IMR-90 (cell line): ENCODE measurements around the gene NCKAP5. TPM values are rescaled to one million over a fixed set of nuclear protein-coding genes. Genes with fewer than 3 reads are reported as not detected.
A peak's percentile ranks its signal among the peaks of the same experiment; 100 is the strongest.

Experiments used
- ATAC-seq: fragments of 200-7000 bp; cut with Tn5 transposase; 2 replicates; pipeline ENCODE4 v1.9.1; 2020; ENCODE audit warnings: low read depth, mild to moderate bottlenecking, moderate library complexity
- BruUV-seq: library from RNA; stranded (reverse); fragments of 400-500 nt; replicated peaks from 2 replicates; lab custom pipeline; 2021; lab: Mats Ljungman, UMichigan
- CTCF ChIA-PET: fragments of 300-600 bp; formaldehyde crosslinking; extraction: SDS; loops from one replicate; lab custom pipeline; 2021; ENCODE audit warnings: antibody characterized with exemption; lab: Yijun Ruan, JAX
- POLR2A ChIA-PET: fragments of 300-600 bp; sonication (Branson Sonifier 250); formaldehyde crosslinking; loops from one replicate; lab custom pipeline; 2022; ENCODE audit warnings: antibody characterized with exemption; ENCODE audit not compliant: unreplicated experiment; lab: Charles Lee
- DNase-seq: peaks from one replicate; pipeline ENCODE4 v3.0.0; 2013
- H2AFZ ChIP-seq: replicated peaks from 2 replicates; pipeline ENCODE3; 2013; ENCODE audit warnings: low read length, mild to moderate bottlenecking; ENCODE audit not compliant: poor library complexity
- H2AK5ac ChIP-seq: 2 replicates; pipeline ENCODE4 v1.6.1; 2013; ENCODE audit warnings: low read depth, low read length, inconsistent platforms
- H2AK9ac ChIP-seq: replicated peaks from 2 replicates; pipeline ENCODE3; 2013; ENCODE audit warnings: mild to moderate bottlenecking, low read depth, low read length, moderate library complexity; ENCODE audit not compliant: poor library complexity
- H2BK120ac ChIP-seq: 2 replicates; pipeline ENCODE4 v1.6.1; 2013; ENCODE audit warnings: low read depth, low read length, inconsistent platforms
- H2BK15ac ChIP-seq: 3 replicates; pipeline ENCODE4 v1.6.1; 2013; ENCODE audit warnings: low read depth, low read length, inconsistent platforms
- H2BK20ac ChIP-seq: 2 replicates; pipeline ENCODE4 v1.6.1; 2013; ENCODE audit warnings: low read depth, mild to moderate bottlenecking, inconsistent platforms, low read length, moderate library complexity
- H2BK5ac ChIP-seq: 2 replicates; pipeline ENCODE4 v1.6.1; 2013; ENCODE audit warnings: mild to moderate bottlenecking, low read depth, low read length, inconsistent platforms; ENCODE audit not compliant: poor library complexity, severe bottlenecking
- H3K14ac ChIP-seq: replicated peaks from 2 replicates; pipeline ENCODE4 v1.6.1; 2013; ENCODE audit warnings: low read depth, low read length, inconsistent platforms
- H3K18ac ChIP-seq: 2 replicates; pipeline ENCODE4 v1.6.1; 2013; ENCODE audit warnings: low read depth, low read length, control low read depth
- H3K23ac ChIP-seq: 2 replicates; pipeline ENCODE4 v1.6.1; 2013; ENCODE audit warnings: low read depth, low read length, inconsistent platforms
- H3K27ac ChIP-seq: 2 replicates; pipeline ENCODE4 v1.5.1; 2013; ENCODE audit warnings: mild to moderate bottlenecking, control low read depth, low read length; ENCODE audit not compliant: insufficient read depth
- H3K27me3 ChIP-seq: 2 replicates; pipeline ENCODE4 v1.6.1; 2013; ENCODE audit warnings: low read length; ENCODE audit not compliant: control insufficient read depth, insufficient read depth
- H3K36me3 ChIP-seq: 2 replicates; pipeline ENCODE4 v1.6.1; 2013; ENCODE audit warnings: low read length, mixed read lengths; ENCODE audit not compliant: control insufficient read depth, insufficient read depth
- H3K4ac ChIP-seq: 2 replicates; pipeline ENCODE4 v1.6.1; 2013; ENCODE audit warnings: low read depth, low read length, inconsistent platforms
- H3K4me1 ChIP-seq: 2 replicates; pipeline ENCODE4 v1.6.1; 2013; ENCODE audit warnings: low read length, mixed read lengths; ENCODE audit not compliant: control insufficient read depth, insufficient read depth
- H3K4me2 ChIP-seq: 2 replicates; pipeline ENCODE4 v1.6.1; 2013; ENCODE audit warnings: low read depth, mild to moderate bottlenecking, control low read depth, low read length, moderate library complexity
- H3K4me3 ChIP-seq: 2 replicates; pipeline ENCODE4 v1.5.1; 2013; ENCODE audit warnings: low read depth, mild to moderate bottlenecking, control low read depth, low read length, moderate library complexity; ENCODE audit not compliant: insufficient read depth
- H3K56ac ChIP-seq: 2 replicates; pipeline ENCODE4 v1.6.1; 2013; ENCODE audit warnings: low read length, inconsistent platforms; ENCODE audit not compliant: insufficient read depth; ENCODE audit errors: extremely low read depth
- H3K79me1 ChIP-seq, 2 experiments: 2 replicates each; pipeline ENCODE4 v1.6.1; 2013; ENCODE audit warnings: low read length in 2 of 2, inconsistent platforms in 1 of 2, low read depth in 1 of 2
- H3K9ac ChIP-seq: 2 replicates; pipeline ENCODE4 v1.6.1; 2013; ENCODE audit warnings: low read depth, low read length, control low read depth
- H3K9me1 ChIP-seq: 2 replicates; pipeline ENCODE4 v1.6.1; 2013; ENCODE audit warnings: low read length, inconsistent platforms; ENCODE audit not compliant: insufficient read depth
- H3K9me3 ChIP-seq: 2 replicates; pipeline ENCODE4 v1.6.1; 2013; ENCODE audit warnings: low read length; ENCODE audit not compliant: control insufficient read depth, insufficient read depth
- H4K20me1 ChIP-seq: 2 replicates; pipeline ENCODE4 v1.6.1; 2013; ENCODE audit warnings: low read length, inconsistent platforms; ENCODE audit not compliant: insufficient read depth
- H4K5ac ChIP-seq: 2 replicates; pipeline ENCODE4 v1.6.1; 2013; ENCODE audit warnings: mild to moderate bottlenecking, low read depth, low read length, control low read depth
- H4K8ac ChIP-seq, 2 experiments: 2 replicates each; pipeline ENCODE4 v1.6.1; 2013; ENCODE audit warnings: low read depth in 2 of 2, low read length in 2 of 2, control low read depth in 1 of 2, inconsistent platforms in 1 of 2
- H4K91ac ChIP-seq: 2 replicates; pipeline ENCODE4 v1.6.1; 2013; ENCODE audit warnings: low read depth, low read length, inconsistent platforms; ENCODE audit not compliant: insufficient read depth
- BHLHE40 ChIP-seq: fragments of 150-350 bp; IDR thresholded peaks from 2 replicates; pipeline ENCODE4 v1.6.1; 2016; ENCODE audit warnings: mild to moderate bottlenecking, low read depth, low read length
- CEBPB ChIP-seq: IDR thresholded peaks from 2 replicates; pipeline ENCODE4 v1.6.1; 2012; ENCODE audit warnings: low read depth, low read length, improper control_type of control experiment
- CHD1 ChIP-seq: IDR thresholded peaks from 2 replicates; pipeline ENCODE4 v1.6.1; 2012; ENCODE audit warnings: low read depth, low read length, improper control_type of control experiment
- FOS ChIP-seq: fragments of 150-350 bp; IDR thresholded peaks from 2 replicates; pipeline ENCODE4 v1.6.1; 2016; ENCODE audit warnings: low read depth, low read length
- MAFK ChIP-seq: IDR thresholded peaks from 2 replicates; pipeline ENCODE4 v1.6.1; 2012; ENCODE audit warnings: low read depth, low read length, improper control_type of control experiment
- MAZ ChIP-seq: IDR thresholded peaks from 2 replicates; pipeline ENCODE4 v1.6.1; 2012; ENCODE audit warnings: low read depth, mild to moderate bottlenecking, low read length, improper control_type of control experiment, moderate library complexity, borderline replicate concordance
- MXI1 ChIP-seq: IDR thresholded peaks from 2 replicates; pipeline ENCODE4 v1.6.1; 2012; ENCODE audit warnings: low read depth, mild to moderate bottlenecking, low read length, moderate library complexity, borderline replicate concordance
- NFE2L2 ChIP-seq: fragments of 150-350 bp; IDR thresholded peaks from 2 replicates; pipeline ENCODE4 v1.6.1; 2016; ENCODE audit warnings: low read depth, mild to moderate bottlenecking, low read length
- RCOR1 ChIP-seq: IDR thresholded peaks from 2 replicates; pipeline ENCODE4 v1.6.1; 2012; ENCODE audit warnings: mild to moderate bottlenecking, low read length, improper control_type of control experiment; ENCODE audit not compliant: insufficient replicate concordance
- RFX5 ChIP-seq: IDR thresholded peaks from 2 replicates; pipeline ENCODE4 v1.8.0; 2012; ENCODE audit warnings: low read depth, mild to moderate bottlenecking, low read length, moderate library complexity
- WGBS, 2 experiments: methylation state at CpG; one replicate each; pipeline versions ENCODE4 v1.1.5 to v1.1.7; 2013; ENCODE audit warnings: missing lambda C conversion rate in 2 of 2; ENCODE audit not compliant: insufficient read length in 1 of 2; ENCODE audit errors: extremely low coverage in 2 of 2; 5-methylcytosine and 5-hydroxymethylcytosine counted together
- dilution Hi-C: fragments of 300-500 bp; cut with HindIII; formaldehyde crosslinking; loops from one replicate; pipeline ENCODE4 v1.14.3; 2018; ENCODE audit warnings: low sequenced_read_pairs; ENCODE audit not compliant: unreplicated experiment
- in situ Hi-C: fragments of 300-500 bp; cut with MboI; formaldehyde crosslinking; loops from 3 replicates; pipeline ENCODE4 v1.14.3; 2019; ENCODE audit warnings: low sequenced_read_pairs, inconsistent platforms, mixed read lengths
- intact Hi-C: fragments of 100-400 bp; cut with micrococcal nuclease; formaldehyde crosslinking; loops from 2 replicates; pipeline ENCODE4 v1.10.0; 2022
- polyA plus RNA-seq, 3 experiments: library from polyadenylated mRNA; depleted of rRNA; stranded (reverse); fragments of >200 nt; gene quantifications; 2 replicates each; pipeline ENCODE4 v1.2.3, GENCODE V29; 2012; ENCODE audit warnings: low replicate concordance in 1 of 3
- total RNA-seq: library from RNA; depleted of rRNA; stranded (reverse); fragments of >200 nt; gene quantifications from 2 replicates; pipeline ENCODE4 v1.2.3, GENCODE V29; 2012
- TF ChIP-seq, protein P1 (sequence below): conservative IDR thresholded peaks from 2 replicates; pipeline ENCODE4 v1.5.1; 2012; ENCODE audit warnings: mild to moderate bottlenecking, low read depth, low read length, improper control_type of control experiment

The NCKAP5 gene
- total and polyA plus RNA-seq, 2 of the 4 experiments (the other 2 are of a cell fraction) = 2.7 to 3.9 TPM

DNA sequence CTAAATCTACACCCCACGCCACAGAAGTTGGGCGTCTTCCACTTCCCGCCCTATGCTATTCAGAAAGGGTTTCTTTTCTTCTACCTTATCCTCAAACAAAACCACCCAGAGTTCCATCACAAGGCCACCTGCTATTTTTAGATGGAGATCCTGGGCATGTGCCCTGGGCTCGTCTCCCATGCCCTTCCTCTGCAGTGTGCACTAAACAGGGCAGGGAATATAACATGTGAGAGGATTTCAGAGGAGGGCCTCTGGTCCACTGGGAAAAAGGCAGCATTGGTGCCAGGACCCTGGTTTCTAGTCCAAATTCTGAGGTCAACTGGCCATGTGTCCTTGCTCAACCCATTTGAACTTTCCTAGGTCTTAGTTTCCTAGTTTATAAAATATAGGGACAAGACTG is 320.0 kb downstream of the NCKAP5 start:
- H3K4me3 ChIP-seq = no peak overlapping the region
- intact Hi-C loops (no loop called here), in situ Hi-C loops (no loop called here), dilution Hi-C loops (no loop called here)
- TF ChIP-seq NFE2L2 (no peak), MAFK (no peak), RCOR1 (no peak), CHD1 (no peak), MAZ (no peak), MXI1 (no peak), RFX5 (no peak), BHLHE40 (no peak), CEBPB (no peak), FOS (no peak)
- TF ChIP-seq, protein P1, sequence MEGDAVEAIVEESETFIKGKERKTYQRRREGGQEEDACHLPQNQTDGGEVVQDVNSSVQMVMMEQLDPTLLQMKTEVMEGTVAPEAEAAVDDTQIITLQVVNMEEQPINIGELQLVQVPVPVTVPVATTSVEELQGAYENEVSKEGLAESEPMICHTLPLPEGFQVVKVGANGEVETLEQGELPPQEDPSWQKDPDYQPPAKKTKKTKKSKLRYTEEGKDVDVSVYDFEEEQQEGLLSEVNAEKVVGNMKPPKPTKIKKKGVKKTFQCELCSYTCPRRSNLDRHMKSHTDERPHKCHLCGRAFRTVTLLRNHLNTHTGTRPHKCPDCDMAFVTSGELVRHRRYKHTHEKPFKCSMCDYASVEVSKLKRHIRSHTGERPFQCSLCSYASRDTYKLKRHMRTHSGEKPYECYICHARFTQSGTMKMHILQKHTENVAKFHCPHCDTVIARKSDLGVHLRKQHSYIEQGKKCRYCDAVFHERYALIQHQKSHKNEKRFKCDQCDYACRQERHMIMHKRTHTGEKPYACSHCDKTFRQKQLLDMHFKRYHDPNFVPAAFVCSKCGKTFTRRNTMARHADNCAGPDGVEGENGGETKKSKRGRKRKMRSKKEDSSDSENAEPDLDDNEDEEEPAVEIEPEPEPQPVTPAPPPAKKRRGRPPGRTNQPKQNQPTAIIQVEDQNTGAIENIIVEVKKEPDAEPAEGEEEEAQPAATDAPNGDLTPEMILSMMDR = no peak
- H2AK9ac ChIP-seq = no peak overlapping the region
- H3K9ac ChIP-seq = no peak overlapping the region
- peak overlapping the region; percentile 22 for H2BK20ac ChIP-seq
- H2AK5ac ChIP-seq = peak overlapping the region; percentile 66; the same call in 1 of the 2 replicates
- peaks cover 7% of the 10 kb centered on the region; the same call in 1 of the 2 replicates for H3K36me3 ChIP-seq
- ChIA-PET CTCF (interaction anchor here (0.6 kb wide), 1 partner anchor 153 kb away, joined by 3 read pairs; no protein-coding TSS in a partner anchor), POLR2A (no interaction called here)
- no peaks in the 10 kb centered on the region for H3K27me3 ChIP-seq
- DNase-seq = no peak
- no peaks in the 10 kb centered on the region for H4K20me1 ChIP-seq
- no peak overlapping the region; the same call in 1 of the 2 replicates for H3K18ac ChIP-seq
- no peak overlapping the region for H2AFZ ChIP-seq
- peaks cover 45 to 79% of the 10 kb centered on the region in 2 experiments for H3K79me1 ChIP-seq
- H2BK120ac ChIP-seq = peak overlapping the region; percentile 68
- H2BK15ac ChIP-seq = peak overlapping the region; percentile 20; the same call in 1 of the 3 replicates
- peak overlapping the region; percentile 65; the same call in 1 of the 2 replicates for H4K91ac ChIP-seq
- H3K4me1 ChIP-seq = peaks cover 12% of the 10 kb centered on the region
- H3K23ac ChIP-seq = peak overlapping the region; percentile 13; the same call in 1 of the 2 replicates
- peak overlapping the region; percentile 0 to 28; a peak in 1 of 4 replicates for H4K8ac ChIP-seq
- 100% methylated on average over 2 of the region's 4 CpGs; no CpG with 5 or more reads in 1 of the 2 experiments for WGBS, 2 experiments
- BruUV-seq = no TSS peak
- peak overlapping the region; percentile 68 for H3K4ac ChIP-seq
- H4K5ac ChIP-seq = peak overlapping the region; percentile 60
- no peak; the same call in 1 of the 2 replicates for ATAC-seq
- no peak overlapping the region for H2BK5ac ChIP-seq
- peak overlapping the region; percentile 43 for H3K14ac ChIP-seq
- H3K4me2 ChIP-seq = no peak overlapping the region
- H3K9me1 ChIP-seq = peaks cover 14% of the 10 kb centered on the region
- no peaks in the 10 kb centered on the region for H3K9me3 ChIP-seq
- H3K56ac ChIP-seq = no peak overlapping the region
- H3K27ac ChIP-seq = peak overlapping the region; percentile 26; the same call in 1 of the 2 replicates
